Astrocyte (in vitro differentiated cells and primary cell): ENCODE data around the gene XYLT1. TPM values are rescaled to one million over a fixed set of nuclear protein-coding genes. Genes with fewer than 3 reads are reported as not detected.
"Not testable (repeated sequence)": the region's sequence is repeated elsewhere in the genome, so short reads cannot be mapped to it uniquely, and the experiment has no call there.

ENCODE experiments used
- DNase-seq: peaks from one replicate; pipeline ENCODE4 v3.0.0-alpha.2; 2010; ENCODE audit warnings: low read depth
- FAIRE-seq: peaks from 2 replicates; lab custom pipeline; 2011; peaks lifted over from hg19 to GRCh38; lab: Jason Lieb, UNC
- H2AFZ ChIP-seq: 2 replicates; pipeline ENCODE4 v1.6.0; 2012; ENCODE audit warnings: low read depth, low read length, inconsistent platforms
- H3K27ac ChIP-seq: 2 replicates; pipeline ENCODE4 v1.5.1; 2011; ENCODE audit warnings: low read depth, low read length, inconsistent platforms
- H3K27me3 ChIP-seq: 2 replicates; pipeline ENCODE4 v1.6.0; 2011; ENCODE audit warnings: low read length, inconsistent platforms; ENCODE audit not compliant: insufficient read depth
- H3K36me3 ChIP-seq: 2 replicates; pipeline ENCODE4 v1.5.1; 2011; ENCODE audit warnings: low read length, inconsistent platforms; ENCODE audit not compliant: insufficient read depth
- H3K4me1 ChIP-seq: 2 replicates; pipeline ENCODE4 v1.5.1; 2011; ENCODE audit warnings: low read length, inconsistent platforms; ENCODE audit not compliant: insufficient read depth
- H3K4me2 ChIP-seq: 2 replicates; pipeline ENCODE4 v1.6.0; 2012; ENCODE audit warnings: low read length, inconsistent platforms
- H3K4me3 ChIP-seq: 2 replicates; pipeline ENCODE4 v1.5.1; 2011; ENCODE audit warnings: low read depth, mild to moderate bottlenecking, low read length, inconsistent platforms; ENCODE audit not compliant: insufficient read depth
- H3K79me2 ChIP-seq: 2 replicates; pipeline ENCODE4 v1.6.0; 2012; ENCODE audit warnings: mild to moderate bottlenecking, low read length, inconsistent platforms; ENCODE audit not compliant: insufficient read depth
- H3K9ac ChIP-seq: 2 replicates; pipeline ENCODE4 v1.6.0; 2012; ENCODE audit warnings: mild to moderate bottlenecking, low read length, inconsistent platforms
- H3K9me3 ChIP-seq: 2 replicates; pipeline ENCODE4 v1.5.1; 2012; ENCODE audit warnings: low read depth, mild to moderate bottlenecking, low read length, inconsistent platforms; ENCODE audit not compliant: insufficient read depth
- H4K20me1 ChIP-seq: 2 replicates; pipeline ENCODE4 v1.6.0; 2012; ENCODE audit warnings: low read length, inconsistent platforms; ENCODE audit not compliant: insufficient read depth
- H3K27ac Mint-ChIP-seq: one replicate; pipeline ENCODE4 v1.8.0; 2021; ENCODE audit warnings: mild to moderate bottlenecking, mixed read lengths; ENCODE audit not compliant: unreplicated experiment
- H3K27me3 Mint-ChIP-seq: one replicate; pipeline ENCODE4 v1.8.0; 2021; ENCODE audit warnings: low read depth, mixed read lengths; ENCODE audit not compliant: unreplicated experiment
- H3K36me3 Mint-ChIP-seq: one replicate; pipeline ENCODE4 v1.8.0; 2021; ENCODE audit warnings: low read depth, mixed read lengths; ENCODE audit not compliant: unreplicated experiment
- H3K4me1 Mint-ChIP-seq: one replicate; pipeline ENCODE4 v1.8.0; 2021; ENCODE audit warnings: low read depth, mixed read lengths; ENCODE audit not compliant: unreplicated experiment
- H3K4me3 Mint-ChIP-seq: one replicate; pipeline ENCODE4 v1.8.0; 2021; ENCODE audit warnings: mild to moderate bottlenecking, moderate library complexity, mixed read lengths; ENCODE audit not compliant: unreplicated experiment
- H3K9me3 Mint-ChIP-seq: one replicate; pipeline ENCODE4 v1.8.0; 2021; ENCODE audit warnings: mild to moderate bottlenecking, mixed read lengths; ENCODE audit not compliant: unreplicated experiment
- EZH2 ChIP-seq: IDR thresholded peaks from 2 replicates; pipeline ENCODE4 v1.6.1; 2012; ENCODE audit warnings: mild to moderate bottlenecking, low read length, inconsistent platforms; ENCODE audit not compliant: insufficient read depth
- total RNA-seq: library from RNA; stranded (reverse); gene quantifications from 2 replicates; pipeline ENCODE4 v1.2.1, GENCODE V29; 2021
- TF ChIP-seq, protein P1 (sequence below): IDR thresholded peaks from 2 replicates; pipeline ENCODE4 v1.5.1; 2011; ENCODE audit warnings: low read depth, mild to moderate bottlenecking, inconsistent platforms, low read length, moderate library complexity; ENCODE audit not compliant: insufficient read depth

The XYLT1 gene
- total RNA-seq, 1 donor from 2014 or later: 22.9 TPM

DNA sequence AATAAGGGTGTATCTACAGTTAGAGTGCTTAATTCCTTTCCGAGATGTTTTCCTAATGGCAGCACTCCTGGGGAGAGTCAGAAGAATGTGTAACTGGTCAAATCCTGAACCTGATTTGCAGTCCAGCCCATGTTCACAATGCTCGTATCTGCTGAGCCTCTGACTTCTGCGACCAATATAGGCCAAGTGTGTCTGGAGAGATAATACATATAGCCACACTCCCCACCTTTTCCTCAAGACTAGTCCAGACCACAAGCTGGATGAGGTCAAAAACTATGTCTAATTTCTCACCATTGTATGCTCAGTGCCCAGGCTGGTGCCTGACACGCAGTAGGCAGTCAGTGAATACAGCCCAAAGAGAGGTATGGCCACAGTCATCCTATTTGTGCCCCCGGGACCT, 58.0 kb downstream of the XYLT1 start:
- Mint-ChIP-seq H3K27ac (no peak overlapping the region), H3K9me3 (peaks cover 2% of the 10 kb centered on the region), H3K36me3 (peaks cover 11% of the 10 kb centered on the region), H3K4me1 (peaks cover 15% of the 10 kb centered on the region), H3K27me3 (no peaks in the 10 kb centered on the region), H3K4me3 (no peak overlapping the region)
- Histone ChIP-seq H2AFZ (no peak overlapping the region), H4K20me1 (peaks cover 89% of the 10 kb centered on the region), H3K27ac (no peak overlapping the region), H3K79me2 (peaks cover 88% of the 10 kb centered on the region), H3K4me3 (no peak overlapping the region), H3K9me3 (no peaks in the 10 kb centered on the region), H3K4me1 (peaks cover 21% of the 10 kb centered on the region), H3K27me3 (no peaks in the 10 kb centered on the region), H3K9ac (no peak overlapping the region), H3K36me3 (no peaks in the 10 kb centered on the region), H3K4me2 (no peak overlapping the region)
- no peak for DNase-seq
- TF ChIP-seq, protein P1, sequence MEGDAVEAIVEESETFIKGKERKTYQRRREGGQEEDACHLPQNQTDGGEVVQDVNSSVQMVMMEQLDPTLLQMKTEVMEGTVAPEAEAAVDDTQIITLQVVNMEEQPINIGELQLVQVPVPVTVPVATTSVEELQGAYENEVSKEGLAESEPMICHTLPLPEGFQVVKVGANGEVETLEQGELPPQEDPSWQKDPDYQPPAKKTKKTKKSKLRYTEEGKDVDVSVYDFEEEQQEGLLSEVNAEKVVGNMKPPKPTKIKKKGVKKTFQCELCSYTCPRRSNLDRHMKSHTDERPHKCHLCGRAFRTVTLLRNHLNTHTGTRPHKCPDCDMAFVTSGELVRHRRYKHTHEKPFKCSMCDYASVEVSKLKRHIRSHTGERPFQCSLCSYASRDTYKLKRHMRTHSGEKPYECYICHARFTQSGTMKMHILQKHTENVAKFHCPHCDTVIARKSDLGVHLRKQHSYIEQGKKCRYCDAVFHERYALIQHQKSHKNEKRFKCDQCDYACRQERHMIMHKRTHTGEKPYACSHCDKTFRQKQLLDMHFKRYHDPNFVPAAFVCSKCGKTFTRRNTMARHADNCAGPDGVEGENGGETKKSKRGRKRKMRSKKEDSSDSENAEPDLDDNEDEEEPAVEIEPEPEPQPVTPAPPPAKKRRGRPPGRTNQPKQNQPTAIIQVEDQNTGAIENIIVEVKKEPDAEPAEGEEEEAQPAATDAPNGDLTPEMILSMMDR: no peak
- TF ChIP-seq EZH2: no peak
- no peak for FAIRE-seq

DNA sequence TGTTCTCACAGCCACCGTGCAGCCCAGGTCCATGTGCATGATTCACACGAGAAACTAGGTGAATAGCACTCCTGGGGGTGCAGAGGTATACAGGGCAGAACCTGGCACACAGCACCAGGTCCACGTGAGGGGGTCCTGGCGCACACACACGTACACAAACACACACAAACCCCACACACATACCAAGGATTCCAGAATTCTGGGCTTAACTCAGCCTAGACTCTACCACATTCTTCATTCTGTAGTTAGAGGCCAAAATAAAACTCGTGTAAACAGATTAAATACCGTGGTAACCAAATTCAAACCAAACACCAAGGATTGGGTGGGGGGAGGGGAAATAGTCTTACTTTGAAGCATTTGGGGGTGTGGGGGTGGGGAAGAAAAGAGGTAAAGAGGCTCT, 58.5 kb downstream of the XYLT1 start:
- H2AFZ ChIP-seq: no peak overlapping the region
- no peaks in the 10 kb centered on the region for H3K27me3 ChIP-seq
- H3K36me3 ChIP-seq: no peaks in the 10 kb centered on the region
- no peaks in the 10 kb centered on the region for H3K9me3 ChIP-seq
- H3K4me2 ChIP-seq: no peak overlapping the region
- H3K4me3 Mint-ChIP-seq: no peak overlapping the region
- FAIRE-seq: no peak
- peaks cover 89% of the 10 kb centered on the region for H4K20me1 ChIP-seq
- H3K4me1 Mint-ChIP-seq: peaks cover 15% of the 10 kb centered on the region
- H3K4me1 ChIP-seq: peaks cover 15% of the 10 kb centered on the region
- H3K27ac ChIP-seq: peak overlapping the region; percentile 27
- H3K36me3 Mint-ChIP-seq: peaks cover 11% of the 10 kb centered on the region
- H3K9me3 Mint-ChIP-seq: peaks cover 2% of the 10 kb centered on the region
- no peak overlapping the region for H3K4me3 ChIP-seq
- TF ChIP-seq, protein P1: no peak
- TF ChIP-seq EZH2: no peak
- H3K79me2 ChIP-seq: peaks cover 83% of the 10 kb centered on the region
- no peaks in the 10 kb centered on the region for H3K27me3 Mint-ChIP-seq
- peak; percentile 82 for DNase-seq
- no peak overlapping the region for H3K27ac Mint-ChIP-seq
- H3K9ac ChIP-seq: no peak overlapping the region

DNA sequence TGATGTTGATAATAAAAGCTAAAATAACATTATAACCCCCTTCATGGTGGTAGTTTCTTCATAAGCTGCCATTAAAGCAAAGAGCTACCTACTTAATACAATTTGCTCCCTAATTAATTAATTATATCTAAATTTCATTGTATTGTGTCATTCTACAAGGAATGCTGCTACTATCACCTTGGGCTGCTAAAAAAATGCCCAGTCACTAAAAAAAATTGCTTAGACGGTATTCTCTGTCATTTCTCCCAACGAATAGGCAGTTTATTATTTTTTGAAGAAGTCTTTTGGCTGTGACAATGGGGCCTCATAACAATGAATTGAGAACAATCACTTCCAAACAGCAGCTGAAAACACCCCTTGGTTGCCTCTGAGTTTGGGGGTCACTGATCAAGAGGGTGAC, 59.5 kb downstream of the XYLT1 start:
- Histone ChIP-seq H3K27ac (peak overlapping the region; percentile 0), H3K27me3 (no peaks in the 10 kb centered on the region), H3K9me3 (no peaks in the 10 kb centered on the region), H3K36me3 (no peaks in the 10 kb centered on the region), H3K4me2 (no peak overlapping the region), H3K79me2 (peaks cover 74% of the 10 kb centered on the region), H2AFZ (no peak overlapping the region), H3K4me1 (peaks cover 6% of the 10 kb centered on the region), H3K4me3 (no peak overlapping the region), H3K9ac (no peak overlapping the region), H4K20me1 (peaks cover 84% of the 10 kb centered on the region)
- Mint-ChIP-seq H3K9me3 (peaks cover 2% of the 10 kb centered on the region), H3K4me1 (peaks cover 10% of the 10 kb centered on the region), H3K27ac (no peak overlapping the region), H3K27me3 (no peaks in the 10 kb centered on the region), H3K4me3 (no peak overlapping the region), H3K36me3 (peaks cover 11% of the 10 kb centered on the region)
- FAIRE-seq (no peak), DNase-seq (no peak)
- TF ChIP-seq EZH2: no peak
- TF ChIP-seq, protein P1: no peak

DNA sequence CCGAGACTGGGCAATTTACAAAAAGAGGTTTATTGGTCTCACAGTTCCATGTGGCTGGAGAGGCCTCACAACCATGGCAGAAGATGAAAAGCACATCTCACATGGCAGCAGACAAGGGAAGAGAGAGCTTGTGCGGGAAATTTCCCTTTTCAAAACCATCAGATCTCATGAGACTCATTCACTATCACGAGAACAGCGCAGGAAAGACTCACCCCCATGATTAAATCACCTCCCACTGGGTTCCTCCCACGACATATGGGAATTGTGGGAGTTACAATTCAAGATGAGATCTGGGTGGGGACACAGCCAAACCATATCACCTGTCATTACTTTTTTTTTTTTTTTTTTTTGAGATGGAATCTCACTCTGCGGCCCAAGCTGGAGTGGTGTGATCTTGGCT, 60.4 kb downstream of the XYLT1 start:
- H3K79me2 ChIP-seq: peaks cover 66% of the 10 kb centered on the region
- FAIRE-seq: not testable (repeated sequence)

More for the DNA sequence above, 60.4 kb downstream of the XYLT1 start:
- peaks cover 13% of the 10 kb centered on the region for H3K4me1 ChIP-seq
- H3K4me1 Mint-ChIP-seq: peaks cover 16% of the 10 kb centered on the region
- H3K4me3 Mint-ChIP-seq, H3K9me3 ChIP-seq, H3K27me3 ChIP-seq, H3K4me3 ChIP-seq, H3K27me3 Mint-ChIP-seq, DNase-seq, H3K9me3 Mint-ChIP-seq, H3K4me2 ChIP-seq, H3K27ac ChIP-seq, H2AFZ ChIP-seq, H3K36me3 ChIP-seq, H3K9ac ChIP-seq, H3K27ac Mint-ChIP-seq: not testable (repeated sequence)
- peaks cover 85% of the 10 kb centered on the region for H4K20me1 ChIP-seq
- H3K36me3 Mint-ChIP-seq: peaks cover 11% of the 10 kb centered on the region
